GM12875 (cell line): ENCODE data around the gene SLC25A26.

Experiments used
- H3K4me3 ChIP-seq: one replicate; pipeline ENCODE4 v1.5.1; 2011; ENCODE audit warnings: low read depth, low read length, control low read depth
- TF ChIP-seq, protein P1 (sequence below): IDR thresholded peaks from 2 replicates; pipeline ENCODE4 v1.5.1; 2011; ENCODE audit warnings: low read depth, mild to moderate bottlenecking, control low read depth, inconsistent platforms, low read length, moderate library complexity, borderline replicate concordance; ENCODE audit not compliant: insufficient read depth

SLC25A26 gene

DNA sequence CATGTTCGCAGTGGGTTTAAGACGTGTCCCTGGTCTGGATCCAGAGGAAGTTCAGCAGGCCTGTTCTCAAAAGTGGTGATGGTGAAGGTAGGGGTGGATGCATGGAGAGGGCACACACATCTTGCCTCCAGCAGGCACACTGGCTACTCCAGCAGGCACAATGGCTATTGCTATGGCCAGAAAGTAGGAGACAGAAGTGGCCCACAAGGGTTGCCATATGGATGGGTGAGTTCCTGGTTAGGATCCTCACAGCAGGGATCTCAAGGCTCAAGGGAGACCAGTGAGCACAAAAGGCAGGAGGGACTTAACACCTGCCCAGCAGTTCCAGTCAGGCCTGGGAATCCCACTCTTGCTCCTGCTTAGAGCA lies 172.1 kb downstream of the SLC25A26 start:
- TF ChIP-seq, protein P1, sequence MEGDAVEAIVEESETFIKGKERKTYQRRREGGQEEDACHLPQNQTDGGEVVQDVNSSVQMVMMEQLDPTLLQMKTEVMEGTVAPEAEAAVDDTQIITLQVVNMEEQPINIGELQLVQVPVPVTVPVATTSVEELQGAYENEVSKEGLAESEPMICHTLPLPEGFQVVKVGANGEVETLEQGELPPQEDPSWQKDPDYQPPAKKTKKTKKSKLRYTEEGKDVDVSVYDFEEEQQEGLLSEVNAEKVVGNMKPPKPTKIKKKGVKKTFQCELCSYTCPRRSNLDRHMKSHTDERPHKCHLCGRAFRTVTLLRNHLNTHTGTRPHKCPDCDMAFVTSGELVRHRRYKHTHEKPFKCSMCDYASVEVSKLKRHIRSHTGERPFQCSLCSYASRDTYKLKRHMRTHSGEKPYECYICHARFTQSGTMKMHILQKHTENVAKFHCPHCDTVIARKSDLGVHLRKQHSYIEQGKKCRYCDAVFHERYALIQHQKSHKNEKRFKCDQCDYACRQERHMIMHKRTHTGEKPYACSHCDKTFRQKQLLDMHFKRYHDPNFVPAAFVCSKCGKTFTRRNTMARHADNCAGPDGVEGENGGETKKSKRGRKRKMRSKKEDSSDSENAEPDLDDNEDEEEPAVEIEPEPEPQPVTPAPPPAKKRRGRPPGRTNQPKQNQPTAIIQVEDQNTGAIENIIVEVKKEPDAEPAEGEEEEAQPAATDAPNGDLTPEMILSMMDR: no peak
- H3K4me3 ChIP-seq: peak overlapping the region; percentile 15

DNA sequence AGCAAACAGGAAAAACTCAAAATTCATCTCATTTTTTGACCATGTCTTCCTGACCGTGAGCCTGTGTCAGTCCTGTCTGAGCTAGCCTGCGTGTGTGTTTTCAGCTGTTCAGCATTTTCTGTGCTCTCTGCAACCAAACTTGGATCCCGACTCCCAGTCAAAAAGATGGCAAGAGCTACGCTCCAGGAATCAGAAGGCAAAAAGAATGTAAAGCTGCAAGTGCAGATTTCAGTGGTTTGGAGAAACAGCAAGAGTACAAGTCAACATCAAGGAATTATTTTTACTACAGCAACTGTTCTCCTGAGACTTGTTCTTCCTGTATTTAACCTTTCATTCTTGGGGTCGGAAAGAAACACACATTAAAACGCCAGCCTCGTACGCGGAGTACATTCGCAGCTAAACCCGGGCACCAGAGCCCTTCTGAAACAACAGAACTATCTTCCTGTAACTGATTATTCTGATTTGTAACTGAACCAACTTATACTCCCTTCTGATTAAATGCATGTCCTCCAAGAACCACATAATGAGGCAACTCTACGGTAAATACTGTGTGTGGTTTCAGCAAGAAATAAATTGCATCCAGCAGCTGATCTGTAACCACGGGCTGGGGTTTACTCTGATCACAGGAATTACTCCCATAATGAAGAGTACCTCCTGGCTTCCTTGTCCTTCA lies 172.7 kb downstream of the SLC25A26 start:
- TF ChIP-seq, protein P1: no peak
- H3K4me3 ChIP-seq: peak overlapping the region; percentile 42

DNA sequence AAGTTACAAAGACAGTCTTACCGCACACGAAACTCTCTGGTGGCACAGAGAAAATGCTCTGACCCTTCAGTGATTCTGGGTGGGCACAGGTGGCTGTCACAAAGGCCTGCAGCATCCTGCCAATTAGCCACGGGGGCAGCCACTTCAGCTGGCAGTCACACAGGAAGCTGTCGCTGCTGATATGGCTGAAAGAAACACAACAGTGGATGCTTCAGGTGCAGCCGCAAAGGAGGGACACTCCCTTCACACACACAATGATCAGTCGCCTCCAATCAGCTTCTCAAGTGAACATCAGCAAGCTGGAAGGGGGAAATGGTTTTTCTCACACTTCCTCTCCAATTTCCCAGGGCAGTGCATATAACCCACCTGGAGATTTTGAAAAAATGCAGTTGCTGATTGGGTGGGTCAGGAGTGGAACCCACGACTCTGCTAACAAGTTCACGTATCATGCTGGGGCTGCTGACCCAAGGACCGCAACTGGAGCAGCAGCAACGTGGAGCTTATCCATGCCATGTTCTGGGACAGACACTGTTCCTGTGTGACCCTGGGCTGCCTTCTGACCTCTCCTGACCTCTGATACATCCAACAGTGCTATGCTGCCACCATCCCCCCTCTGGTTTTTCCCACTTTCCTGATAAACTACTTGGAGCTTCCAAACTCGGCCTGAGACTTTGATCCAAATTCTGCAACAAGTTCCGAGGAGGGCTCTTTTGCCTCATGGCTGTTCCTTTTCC lies 173.4 kb downstream of the SLC25A26 start:
- H3K4me3 ChIP-seq: peak overlapping the region; percentile 42
- TF ChIP-seq, protein P1: no peak

DNA sequence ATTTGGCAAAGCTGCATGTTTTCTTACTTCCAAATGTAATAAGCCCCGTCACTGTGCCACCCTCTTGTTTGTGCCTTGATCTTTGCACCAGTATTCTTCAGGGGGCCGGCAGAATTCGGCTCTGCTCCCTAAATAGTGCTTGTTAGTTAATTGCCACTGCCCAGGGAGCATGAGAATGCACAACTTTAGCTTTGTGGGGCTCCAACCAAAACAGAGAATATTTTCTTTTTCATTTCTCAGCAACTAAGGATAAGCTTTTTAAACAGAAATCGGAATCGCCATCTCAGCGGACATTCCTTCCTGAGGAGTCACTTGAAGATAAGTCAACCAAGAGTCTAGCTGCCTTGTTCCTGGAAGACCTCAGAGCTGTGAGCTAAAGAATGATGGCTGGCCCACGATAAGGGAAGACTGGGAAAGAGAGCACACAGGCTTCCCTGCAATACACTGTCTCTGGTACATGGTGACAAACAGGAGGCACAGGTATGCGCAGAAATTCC lies 174.0 kb downstream of the SLC25A26 start:
- H3K4me3 ChIP-seq: no peak overlapping the region
- TF ChIP-seq, protein P1: no peak

DNA sequence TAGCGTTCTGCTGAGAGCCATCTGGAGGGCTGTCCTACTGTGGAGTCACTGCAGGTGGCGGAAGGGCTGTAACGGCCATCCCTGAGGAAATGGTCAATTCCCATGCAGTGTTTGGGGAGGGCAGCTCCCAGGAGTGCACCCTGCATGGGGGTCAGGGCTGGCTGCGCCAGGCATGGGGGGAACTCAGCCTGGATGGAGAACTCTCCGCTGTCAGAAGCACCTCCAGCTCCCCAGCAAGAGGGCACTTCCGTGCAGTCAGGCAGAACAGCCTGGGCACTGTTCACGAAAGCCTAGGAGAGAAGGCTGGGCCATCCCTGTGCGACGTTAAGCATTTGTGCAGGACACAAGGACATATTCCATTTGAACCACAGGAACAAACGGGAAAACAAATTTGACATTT lies 174.8 kb downstream of the SLC25A26 start:
- TF ChIP-seq, protein P1: no peak
- H3K4me3 ChIP-seq: no peak overlapping the region

DNA sequence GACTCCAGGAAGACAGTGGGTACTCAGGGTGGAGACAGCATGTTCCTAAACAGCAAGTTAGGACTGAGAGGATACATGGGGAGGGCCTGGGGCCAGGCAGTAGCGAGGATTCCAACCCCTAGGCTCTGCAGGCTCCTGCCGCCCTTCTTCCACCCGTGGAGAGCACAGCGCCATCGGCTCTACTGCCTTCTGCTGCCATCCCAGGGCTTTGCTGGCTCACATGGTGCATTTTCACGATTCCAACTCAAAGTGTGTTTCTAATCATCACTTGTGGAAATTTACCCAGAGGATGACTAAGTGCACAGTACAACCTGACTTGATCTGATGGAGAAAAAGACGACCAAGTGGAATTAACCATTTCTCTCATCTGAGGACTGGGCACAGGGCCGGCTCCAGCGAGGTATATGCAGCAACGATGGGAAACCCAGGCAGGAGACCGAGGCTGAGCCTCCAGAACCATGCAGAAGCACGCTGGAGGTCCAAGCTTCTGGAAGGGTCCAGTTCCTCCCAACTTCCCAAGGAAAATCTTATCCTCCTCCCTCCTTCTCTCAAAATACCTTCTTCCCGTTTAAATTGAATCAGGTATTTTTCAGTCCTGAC lies 175.5 kb downstream of the SLC25A26 start:
- TF ChIP-seq, protein P1: no peak
- H3K4me3 ChIP-seq: no peak overlapping the region
